Renal cortex interstitium (tissue), 11 donors: ENCODE data around the gene SCFD2. TPM values are rescaled to one million over a fixed set of nuclear protein-coding genes. Genes with fewer than 3 reads are reported as not detected.
"Not testable (repeated sequence)": the region's sequence is repeated elsewhere in the genome, so short reads cannot be mapped to it uniquely, and the experiment has no call there.

Experiments used
- DNase-seq, 11 donors: peaks; one replicate each; pipeline ENCODE4 v3.0.0-alpha.2; 2013; ENCODE audit warnings: low read depth in 9 of 11, low spot score in 4 of 11; ENCODE audit errors: extremely low read depth in 1 of 11
- polyA plus RNA-seq, 3 donors: library from polyadenylated mRNA; unstranded; fragments of 120-200 nt; gene quantifications; one replicate each; pipeline ENCODE4 v1.2.1, GENCODE V29; 2013; ENCODE audit not compliant: insufficient read length in 3 of 3

Gene SCFD2
- polyA plus RNA-seq, 3 donors: 12.0 to 13.7 (median 13.5) TPM

GRCh38 chr4:53292209-53292608 lies 73.7 kb downstream of the SCFD2 start:
- not testable (repeated sequence) for DNase-seq

- DNase-seq: no peak
These were observed 84.4 kb downstream of the SCFD2 start for GRCh38 chr4:53281438-53281837.

- no peak for DNase-seq
These were observed 85.0 kb downstream of the SCFD2 start for GRCh38 chr4:53280846-53281245.

- no peak for DNase-seq
These were observed 91.1 kb downstream of the SCFD2 start for GRCh38 chr4:53274609-53275268.

- no peak for DNase-seq
These were observed 92.1 kb downstream of the SCFD2 start for GRCh38 chr4:53273726-53274125.

DNA sequence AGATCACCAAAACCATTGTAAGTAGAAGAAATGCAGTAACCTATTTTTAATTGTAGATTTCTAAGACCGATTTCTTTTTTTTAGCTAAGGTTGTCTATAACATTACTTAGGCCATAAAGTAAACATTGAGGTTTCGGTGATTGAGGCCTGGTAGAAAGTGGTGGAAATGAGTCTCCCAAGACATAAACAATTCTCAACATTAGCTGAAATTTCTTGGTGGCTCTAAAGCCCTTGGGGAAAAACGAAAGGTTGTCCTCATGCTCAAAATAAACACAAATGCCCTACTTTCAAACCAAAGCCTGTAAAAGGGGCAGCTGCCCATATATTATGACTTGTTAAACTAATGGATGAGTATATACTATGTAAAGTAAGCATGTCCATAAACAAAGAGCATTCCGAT lies 98.8 kb downstream of the SCFD2 start:
- no peak for DNase-seq

GRCh38 chr4:53255986-53256385 lies 109.9 kb downstream of the SCFD2 start:
- DNase-seq: not testable (repeated sequence)

- DNase-seq: no peak
These were observed 125.3 kb downstream of the SCFD2 start for GRCh38 chr4:53240573-53240972.

- not testable (repeated sequence) for DNase-seq
These were observed 127.5 kb downstream of the SCFD2 start for GRCh38 chr4:53238352-53238751.

DNA sequence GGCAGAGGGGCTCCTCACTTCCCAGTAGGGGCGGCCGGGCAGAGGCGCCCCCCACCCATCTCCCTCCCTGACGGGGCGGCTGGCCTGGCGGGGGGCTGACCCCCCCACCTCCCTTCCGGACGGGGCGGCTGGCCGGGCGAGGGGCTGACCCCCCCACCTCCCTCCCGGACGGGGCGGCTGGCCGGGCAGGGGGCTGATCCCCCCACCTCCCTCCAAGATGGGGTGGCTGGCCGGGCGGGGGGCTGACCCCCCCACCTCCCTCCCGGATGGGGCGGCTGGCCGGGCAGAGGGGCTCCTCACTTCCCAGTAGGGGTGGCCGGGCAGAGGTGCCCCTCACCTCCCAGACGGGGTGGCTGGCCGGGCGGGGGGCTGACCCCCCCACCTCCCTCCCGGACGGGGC lies 128.1 kb downstream of the SCFD2 start:
- not testable (repeated sequence) for DNase-seq

DNA sequence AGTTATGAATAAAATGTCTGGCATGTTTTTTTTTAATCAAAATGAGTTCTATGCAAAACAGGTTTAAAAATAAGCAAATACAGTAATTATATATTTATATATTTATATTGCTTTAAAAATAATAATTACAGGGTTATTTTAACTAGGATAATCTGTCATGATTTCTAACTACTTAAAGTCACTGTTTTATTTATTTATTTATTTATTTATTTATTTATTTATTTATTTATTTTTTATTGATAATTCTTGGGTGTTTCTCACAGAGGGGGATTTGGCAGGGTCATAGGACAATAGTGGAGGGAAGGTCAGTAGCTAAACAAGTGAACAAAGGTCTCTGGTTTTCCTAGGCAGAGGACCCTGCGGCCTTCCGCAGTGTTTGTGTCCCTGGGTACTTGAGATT lies 129.2 kb downstream of the SCFD2 start:
- DNase-seq: not testable (repeated sequence)

- no peak for DNase-seq
These were observed 130.3 kb downstream of the SCFD2 start for GRCh38 chr4:53235547-53235946.

- no peak for DNase-seq
These were observed 131.2 kb downstream of the SCFD2 start for GRCh38 chr4:53234669-53235068.

DNA sequence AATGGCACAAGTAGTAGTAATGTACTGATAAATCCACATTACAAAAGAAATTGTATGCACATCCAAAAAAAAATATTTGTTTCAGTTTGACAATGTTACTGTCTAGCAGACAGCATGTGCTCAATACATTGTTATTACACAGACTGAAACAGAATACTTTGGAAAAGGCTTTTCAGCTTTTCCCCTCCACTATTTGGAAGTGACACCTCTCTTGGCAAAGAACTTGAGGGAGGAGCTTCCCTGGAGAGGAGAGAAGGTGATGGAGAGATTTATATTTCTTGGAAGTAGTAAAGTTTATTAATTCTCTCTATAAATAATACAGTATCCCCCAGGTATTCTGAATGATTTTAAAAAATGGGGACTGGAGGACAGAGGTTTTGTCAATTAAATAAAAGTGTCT lies 131.8 kb downstream of the SCFD2 start:
- no peak for DNase-seq

DNA sequence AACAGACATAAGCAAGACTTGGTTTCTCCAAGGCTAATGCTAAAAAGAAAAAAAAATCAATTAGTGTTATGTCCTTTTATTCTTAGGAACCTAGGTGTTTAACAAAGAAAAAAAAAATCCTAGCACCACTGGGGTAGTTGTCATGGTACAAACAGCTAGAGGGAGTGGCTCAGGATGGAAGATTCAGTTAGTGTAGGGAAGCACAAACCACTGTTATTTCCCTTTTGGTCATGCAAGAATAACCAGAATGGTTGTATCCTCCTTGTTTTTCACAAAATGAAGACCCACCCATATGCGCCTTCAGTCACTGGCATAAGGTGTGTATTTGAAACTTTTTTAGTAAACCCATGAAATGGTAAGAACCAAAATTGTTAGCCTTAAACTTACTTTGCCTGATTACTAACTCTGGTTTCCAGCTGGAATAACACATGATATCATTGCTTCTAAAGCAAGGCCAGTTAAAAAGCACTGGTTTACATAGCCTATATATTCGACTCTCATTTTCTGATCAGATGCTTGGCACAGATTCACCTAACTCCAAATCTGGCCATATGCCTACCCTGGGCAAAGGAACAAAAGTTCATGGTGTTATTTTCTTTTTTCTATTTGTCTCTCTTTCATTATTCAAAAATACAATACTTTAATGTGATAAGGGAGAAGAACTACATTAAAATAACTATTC lies 132.6 kb downstream of the SCFD2 start:
- no peak for DNase-seq

DNA sequence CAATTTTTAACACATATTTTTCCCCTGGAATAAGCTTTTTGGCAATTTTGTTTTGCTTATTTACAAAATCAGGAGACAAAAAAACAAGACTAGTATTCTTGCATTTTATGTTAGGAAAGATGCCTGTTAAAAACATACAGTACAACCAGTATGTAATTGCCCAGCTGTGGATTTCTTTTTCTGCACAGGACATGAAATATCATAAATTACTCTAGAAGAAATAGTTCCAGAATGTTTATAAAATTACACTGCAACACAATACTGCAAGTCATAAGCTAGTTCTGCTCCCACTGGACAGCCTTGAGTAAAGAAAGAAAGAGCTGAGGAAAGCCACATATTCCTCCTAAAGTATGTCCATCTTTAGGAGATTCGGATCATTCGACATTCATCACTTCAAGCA lies 133.5 kb downstream of the SCFD2 start:
- no peak for DNase-seq

- DNase-seq: no peak
These were observed 137.8 kb downstream of the SCFD2 start for GRCh38 chr4:53228036-53228435.

GRCh38 chr4:53227451-53227850 lies 138.4 kb downstream of the SCFD2 start:
- no peak for DNase-seq

DNA sequence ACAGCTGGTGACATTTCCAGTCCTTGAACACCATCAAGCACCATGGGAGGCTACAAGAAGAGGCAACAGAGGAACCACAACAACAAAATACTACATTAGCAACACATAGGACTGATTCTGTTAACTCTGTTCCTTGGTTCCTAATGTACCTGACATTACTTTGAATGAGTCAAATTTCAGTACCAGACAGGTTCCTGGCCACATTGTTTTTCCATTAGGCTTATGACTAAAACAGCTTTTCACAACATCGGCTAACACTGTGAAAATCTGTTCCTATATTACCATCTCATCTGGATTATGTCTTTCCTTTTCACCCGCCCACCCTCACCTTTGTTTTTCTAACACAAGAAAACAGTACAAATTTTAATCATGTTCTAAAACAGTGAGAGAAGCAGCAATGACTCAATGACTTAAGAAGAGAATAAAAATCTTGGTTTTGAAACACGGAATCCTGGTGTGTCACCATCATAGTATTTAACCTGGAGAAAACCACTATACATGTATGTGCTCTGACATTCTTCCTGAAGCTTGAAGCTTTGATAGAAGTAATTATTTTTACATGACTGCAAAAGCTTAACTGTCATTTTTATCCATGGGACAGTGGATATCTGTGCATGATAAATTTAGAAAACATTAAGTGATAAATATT lies 143.9 kb downstream of the SCFD2 start:
- no peak for DNase-seq

DNA sequence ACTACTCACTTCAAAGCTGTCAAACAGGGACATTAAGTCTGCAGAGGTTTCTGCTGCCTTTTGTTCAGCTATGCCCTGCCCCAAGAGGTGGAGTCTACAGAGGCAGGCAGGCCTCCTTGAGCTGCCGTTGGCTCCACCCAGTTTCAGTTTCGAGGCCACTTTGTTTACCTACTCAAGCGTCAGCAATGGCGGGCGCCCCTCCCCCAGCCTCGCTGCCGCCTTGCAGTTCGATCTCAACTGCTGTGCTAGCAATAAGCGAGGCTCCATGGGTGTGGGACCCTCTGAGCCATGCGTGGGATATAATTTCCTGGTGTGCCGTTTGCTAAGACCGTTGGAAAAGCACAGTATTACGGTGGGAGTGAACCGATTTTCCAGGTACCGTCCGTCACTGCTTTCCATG lies 146.7 kb downstream of the SCFD2 start:
- DNase-seq: not testable (repeated sequence)
